Fibroblast of lung (primary cell): ENCODE data around the gene TCF23. TPM values are rescaled to one million over a fixed set of nuclear protein-coding genes. Genes with fewer than 3 reads are reported as not detected.

Experiments used
- DNase-seq, 2 donors: peaks; one replicate each; pipeline versions ENCODE4 v3.0.0 to v3.0.0-alpha.2; 2010; ENCODE audit warnings: low read depth in 2 of 2
- H2AFZ ChIP-seq: 2 replicates; pipeline ENCODE4 v1.5.1; 2012; ENCODE audit warnings: low read length, control low read depth, inconsistent platforms
- H3K27ac ChIP-seq: 2 replicates; pipeline ENCODE4 v1.5.1; 2011; ENCODE audit warnings: low read length, control low read depth; ENCODE audit not compliant: insufficient read depth
- H3K27me3 ChIP-seq: 2 replicates; pipeline ENCODE4 v1.5.1; 2011; ENCODE audit warnings: mild to moderate bottlenecking, low read length; ENCODE audit not compliant: control insufficient read depth, insufficient read depth
- H3K36me3 ChIP-seq: 2 replicates; pipeline ENCODE4 v1.5.1; 2011; ENCODE audit warnings: low read length; ENCODE audit not compliant: control insufficient read depth, insufficient read depth
- H3K4me1 ChIP-seq: 2 replicates; pipeline ENCODE4 v1.5.1; 2011; ENCODE audit warnings: low read length; ENCODE audit not compliant: control insufficient read depth, insufficient read depth; ENCODE audit errors: extremely low read depth
- H3K4me2 ChIP-seq: 2 replicates; pipeline ENCODE4 v1.5.1; 2011; ENCODE audit warnings: low read length, control low read depth; ENCODE audit not compliant: insufficient read depth; ENCODE audit errors: extremely low read depth
- H3K4me3 ChIP-seq, 4 experiments: fragments of 200-600 bp in 1 of 4; sonication (generic) in 1 of 4; replicated peaks in 1 of 4; 2 replicates each; pipeline ENCODE4 v1.5.1; 2011 to 2016; ENCODE audit warnings: low read length in 4 of 4, low read depth in 3 of 4, mild to moderate bottlenecking in 3 of 4, control low read depth in 2 of 4, inconsistent platforms in 1 of 4, mixed read lengths in 1 of 4; ENCODE audit not compliant: insufficient read depth in 1 of 4; ENCODE audit errors: control extremely low read depth in 1 of 4
- H3K79me2 ChIP-seq: 2 replicates; pipeline ENCODE4 v1.5.1; 2012; ENCODE audit warnings: mild to moderate bottlenecking, low read length, inconsistent platforms; ENCODE audit not compliant: control insufficient read depth, insufficient read depth
- H3K9ac ChIP-seq: 2 replicates; pipeline ENCODE4 v1.5.1; 2011; ENCODE audit warnings: mild to moderate bottlenecking, low read length, control low read depth; ENCODE audit not compliant: insufficient read depth
- H3K9me3 ChIP-seq: 2 replicates; pipeline ENCODE4 v1.5.1; 2012; ENCODE audit warnings: low read depth, low read length; ENCODE audit not compliant: control insufficient read depth, insufficient read depth
- H4K20me1 ChIP-seq: 2 replicates; pipeline ENCODE4 v1.5.1; 2011; ENCODE audit warnings: low read length; ENCODE audit not compliant: control insufficient read depth, insufficient read depth; ENCODE audit errors: extremely low read depth
- EZH2 ChIP-seq: IDR thresholded peaks from 2 replicates; pipeline ENCODE4 v1.5.1; 2012; ENCODE audit warnings: low read length, control low read depth, mild to moderate bottlenecking; ENCODE audit errors: missing control alignments
- polyA plus RNA-seq, 2 donors: library from polyadenylated mRNA; depleted of rRNA in 1 of 2; stranded (reverse) in 1 of 2; unstranded in 1 of 2; fragments of >200 nt; gene quantifications; 2 replicates each; pipeline ENCODE4 v1.2.1, GENCODE V29; 2011 to 2012; ENCODE audit warnings: missing spikeins in 1 of 2
- total RNA-seq: library from RNA; depleted of rRNA; stranded (reverse); fragments of >200 nt; gene quantifications from 2 replicates; pipeline ENCODE4 v1.2.1, GENCODE V29; 2014
- TF ChIP-seq, protein P1 (sequence below), 2 donors: IDR thresholded peaks in 1 of 2; conservative IDR thresholded peaks in 1 of 2; 1 replicate in 1 of 2; 2 replicates in 1 of 2; pipeline ENCODE4 v1.5.1; 2011 to 2012; ENCODE audit warnings: low read length in 2 of 2, control low read depth in 1 of 2, inconsistent platforms in 1 of 2, low read depth in 1 of 2, mild to moderate bottlenecking in 1 of 2

TCF23 gene
- total and polyA plus RNA-seq, 2 donors (not counting 1 experiment from before 2014, with no cell fraction given): not detected

DNA sequence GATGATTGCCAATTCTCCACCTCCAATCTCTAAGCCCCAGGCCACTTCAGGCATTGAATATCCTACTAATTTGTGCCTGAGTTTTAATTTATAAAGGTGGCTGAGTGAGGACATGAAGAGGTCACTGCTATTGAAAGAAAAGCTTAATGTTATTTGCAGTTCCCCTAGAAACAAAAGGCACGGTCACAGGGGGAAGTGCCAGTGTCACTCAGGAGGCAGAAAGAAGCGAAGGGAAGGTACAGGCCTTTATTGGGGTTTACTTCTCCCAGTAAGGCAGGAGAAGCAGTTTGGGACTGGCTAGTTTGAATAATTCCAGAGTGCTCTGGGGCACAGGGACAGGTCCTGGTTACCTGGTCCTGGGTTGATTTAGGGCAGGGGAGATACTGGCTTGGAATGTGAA, 26.9 kb upstream of the TCF23 start:
- Histone ChIP-seq H3K27me3 (peaks cover 36% of the 10 kb centered on the region), H3K79me2 (no peaks in the 10 kb centered on the region), H3K4me2 (no peak overlapping the region), H3K9ac (no peak overlapping the region), H4K20me1 (no peaks in the 10 kb centered on the region), H3K4me3 (no peak overlapping the region), H2AFZ (no peak overlapping the region), H3K27ac (no peak overlapping the region), H3K9me3 (no peaks in the 10 kb centered on the region), H3K4me1 (no peaks in the 10 kb centered on the region), H3K36me3 (no peaks in the 10 kb centered on the region)
- DNase-seq: no peak
- TF ChIP-seq, protein P1, sequence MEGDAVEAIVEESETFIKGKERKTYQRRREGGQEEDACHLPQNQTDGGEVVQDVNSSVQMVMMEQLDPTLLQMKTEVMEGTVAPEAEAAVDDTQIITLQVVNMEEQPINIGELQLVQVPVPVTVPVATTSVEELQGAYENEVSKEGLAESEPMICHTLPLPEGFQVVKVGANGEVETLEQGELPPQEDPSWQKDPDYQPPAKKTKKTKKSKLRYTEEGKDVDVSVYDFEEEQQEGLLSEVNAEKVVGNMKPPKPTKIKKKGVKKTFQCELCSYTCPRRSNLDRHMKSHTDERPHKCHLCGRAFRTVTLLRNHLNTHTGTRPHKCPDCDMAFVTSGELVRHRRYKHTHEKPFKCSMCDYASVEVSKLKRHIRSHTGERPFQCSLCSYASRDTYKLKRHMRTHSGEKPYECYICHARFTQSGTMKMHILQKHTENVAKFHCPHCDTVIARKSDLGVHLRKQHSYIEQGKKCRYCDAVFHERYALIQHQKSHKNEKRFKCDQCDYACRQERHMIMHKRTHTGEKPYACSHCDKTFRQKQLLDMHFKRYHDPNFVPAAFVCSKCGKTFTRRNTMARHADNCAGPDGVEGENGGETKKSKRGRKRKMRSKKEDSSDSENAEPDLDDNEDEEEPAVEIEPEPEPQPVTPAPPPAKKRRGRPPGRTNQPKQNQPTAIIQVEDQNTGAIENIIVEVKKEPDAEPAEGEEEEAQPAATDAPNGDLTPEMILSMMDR (conservative IDR thresholded peaks at IDR 0.05 in 1 of 2, IDR thresholded peaks at IDR 0.05 in 1 of 2; ENCODE audit: low read depth in 1 of 2, low read length in 2 of 2): no peak
- TF ChIP-seq EZH2: no peak

DNA sequence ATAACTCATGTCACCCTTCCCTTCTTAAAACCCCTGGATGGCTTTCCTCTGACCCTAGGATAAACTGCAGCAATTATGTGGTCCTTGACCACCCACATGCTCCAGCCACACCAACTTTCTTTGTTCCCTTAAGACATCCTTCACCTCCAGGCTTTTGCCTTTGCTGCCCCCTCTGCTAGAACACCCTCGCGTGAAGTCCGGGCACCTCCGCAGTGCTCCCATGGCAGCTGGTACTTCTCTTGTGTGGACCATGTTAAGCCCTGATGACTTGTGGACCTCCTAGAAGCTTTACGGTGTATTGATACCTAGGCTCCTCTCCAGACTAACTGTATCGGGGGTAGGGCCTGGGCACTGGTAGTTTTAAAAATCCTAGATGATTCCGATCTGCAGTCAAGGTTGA, 26.0 kb upstream of the TCF23 start:
- no peak overlapping the region for H3K4me2 ChIP-seq
- no peak overlapping the region for H2AFZ ChIP-seq
- no peaks in the 10 kb centered on the region for H3K79me2 ChIP-seq
- H3K27me3 ChIP-seq: peaks cover 36% of the 10 kb centered on the region
- no peak overlapping the region for H3K27ac ChIP-seq
- no peaks in the 10 kb centered on the region for H4K20me1 ChIP-seq
- no peaks in the 10 kb centered on the region for H3K9me3 ChIP-seq
- H3K9ac ChIP-seq: no peak overlapping the region
- H3K4me3 ChIP-seq: no peak overlapping the region
- no peaks in the 10 kb centered on the region for H3K4me1 ChIP-seq
- H3K36me3 ChIP-seq: no peaks in the 10 kb centered on the region
- DNase-seq: no peak
- TF ChIP-seq, protein P1 (conservative IDR thresholded peaks at IDR 0.05 in 1 of 2, IDR thresholded peaks at IDR 0.05 in 1 of 2; ENCODE audit: low read depth in 1 of 2, low read length in 2 of 2): no peak
- TF ChIP-seq EZH2: no peak

DNA sequence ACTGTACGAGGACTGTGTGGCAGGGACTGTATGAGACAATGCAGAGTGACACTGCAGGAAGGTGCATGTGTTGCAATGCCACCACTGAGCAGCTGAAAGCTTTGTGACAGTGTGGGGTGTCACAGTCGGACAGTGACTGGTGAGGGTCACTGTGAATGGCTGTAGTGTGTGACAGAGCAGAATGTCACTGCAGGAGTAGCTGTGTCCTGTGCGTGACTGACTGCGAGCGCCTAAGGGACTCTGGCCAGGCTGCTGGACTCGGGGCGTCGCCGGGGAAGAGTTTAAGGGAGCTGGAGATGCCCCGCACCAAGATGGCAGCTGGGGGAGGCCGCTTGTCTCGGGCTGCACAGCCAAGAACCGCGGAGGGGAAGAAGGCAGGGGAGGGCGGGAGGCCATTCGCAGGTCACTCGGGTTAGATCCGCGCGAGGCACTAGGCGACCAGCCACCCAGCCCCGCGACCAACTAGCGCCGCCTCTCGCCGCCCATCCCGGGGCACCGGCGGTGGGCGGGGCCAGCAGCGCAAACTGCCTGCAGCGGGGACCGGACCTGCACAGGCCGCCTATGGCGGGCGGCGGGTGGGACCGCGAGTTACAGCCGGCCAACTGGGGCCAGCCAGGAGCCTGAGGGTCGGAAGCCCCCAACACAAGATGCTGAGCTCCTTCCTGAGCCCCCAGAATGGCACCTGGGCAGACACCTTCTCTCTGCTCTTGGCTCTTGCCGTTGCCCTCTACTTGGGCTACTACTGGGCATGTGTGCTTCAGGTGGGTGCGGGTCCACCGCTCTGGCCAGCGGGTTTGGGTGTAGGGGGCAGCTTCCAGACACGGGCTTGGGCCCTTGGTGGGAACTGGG, 25.3 kb upstream of the TCF23 start, which contains the start of gene ABHD1:
TSS of gene ABHD1 (plus strand) at position 514 of the 849 bp plus-strand sequence. CDS start at position 648, 134 bp downstream.
- H3K9me3 ChIP-seq: no peaks in the 10 kb centered on the region
- H3K27ac ChIP-seq: no peak within 1 kb of the TSS
- no peak within 1 kb of the TSS for H3K9ac ChIP-seq
- peak within 1 kb of the TSS; percentile 48 to 62 (median 52) for H3K4me3 ChIP-seq
- H3K4me1 ChIP-seq: no peaks in the 10 kb centered on the region
- peak within 1 kb of the TSS; percentile 92 for H2AFZ ChIP-seq
- H3K79me2 ChIP-seq: no peaks in the 10 kb centered on the region
- no peaks in the 10 kb centered on the region for H3K36me3 ChIP-seq
- H3K4me2 ChIP-seq: peak within 1 kb of the TSS; percentile 85
- H3K27me3 ChIP-seq: peaks cover 29% of the 10 kb centered on the region
- no peak for TF ChIP-seq EZH2
- TF ChIP-seq, protein P1 (conservative IDR thresholded peaks at IDR 0.05 in 1 of 2, IDR thresholded peaks at IDR 0.05 in 1 of 2; ENCODE audit: low read depth in 1 of 2, low read length in 2 of 2): no peak
- peak in 1 of 2 donors; percentile 11 for DNase-seq
- H4K20me1 ChIP-seq: no peaks in the 10 kb centered on the region
